Stimulated activated naive CD8-positive, alpha-beta T cell treated with anti-CD3 and anti-CD28 coated beads, Interleukin-15, Interleukin-2, amounts not matched to agents 100 ng/mL and 50 ng/mL, for 24 hours (primary cell): ENCODE results near the gene WFDC8.
"Not testable (repeated sequence)": the region's sequence is repeated elsewhere in the genome, so short reads cannot be mapped to it uniquely, and the experiment has no call there.

ENCODE experiments used
- H3K27ac Mint-ChIP-seq: one replicate; pipeline ENCODE4 v1.8.0; 2021; ENCODE audit warnings: mild to moderate bottlenecking, mixed read lengths
- H3K27me3 Mint-ChIP-seq: one replicate; pipeline ENCODE4 v1.8.0; 2021; ENCODE audit warnings: mixed read lengths
- H3K36me3 Mint-ChIP-seq: one replicate; pipeline ENCODE4 v1.8.0; 2021; ENCODE audit warnings: low read depth, mixed read lengths
- H3K4me1 Mint-ChIP-seq: one replicate; pipeline ENCODE4 v1.8.0; 2021; ENCODE audit warnings: low read depth, mixed read lengths
- H3K4me3 Mint-ChIP-seq: one replicate; pipeline ENCODE4 v1.8.0; 2021; ENCODE audit warnings: mild to moderate bottlenecking, mixed read lengths
- H3K9me3 Mint-ChIP-seq: one replicate; pipeline ENCODE4 v1.8.0; 2021; ENCODE audit warnings: mixed read lengths

Gene WFDC8

GRCh38 chr20:45578231-45578630 is 853 bp downstream of the WFDC8 start:
- no peak overlapping the region for H3K27ac Mint-ChIP-seq
- H3K9me3 Mint-ChIP-seq, result no peaks in the 10 kb centered on the region
- H3K4me3 Mint-ChIP-seq, result no peak overlapping the region
- peaks cover 34% of the 10 kb centered on the region for H3K27me3 Mint-ChIP-seq
- H3K4me1 Mint-ChIP-seq, result no peaks in the 10 kb centered on the region
- no peaks in the 10 kb centered on the region for H3K36me3 Mint-ChIP-seq

DNA sequence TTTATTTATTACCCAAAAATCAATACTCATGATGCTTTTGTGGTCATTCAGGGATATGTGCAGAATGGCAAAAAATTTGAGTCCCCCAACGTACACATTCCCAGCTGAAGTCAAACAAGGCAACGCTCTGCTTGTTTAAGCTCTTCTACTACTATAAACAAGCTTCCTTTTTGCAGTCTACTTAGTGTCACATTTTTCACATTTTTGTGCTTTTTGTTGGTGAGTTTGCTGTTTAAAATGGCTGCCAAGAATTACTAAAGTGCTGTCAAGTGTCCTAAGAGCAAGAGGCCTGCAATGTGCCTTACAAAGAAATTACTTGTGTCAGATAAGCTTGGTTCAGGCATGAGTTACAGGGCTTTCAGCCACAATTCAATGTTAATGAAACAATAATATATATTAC is 2.1 kb downstream of the WFDC8 start:
- Mint-ChIP-seq H3K9me3 (no peaks in the 10 kb centered on the region), H3K36me3 (no peaks in the 10 kb centered on the region), H3K27ac (no peak overlapping the region), H3K27me3 (peaks cover 37% of the 10 kb centered on the region), H3K4me3 (no peak overlapping the region), H3K4me1 (no peaks in the 10 kb centered on the region)

DNA sequence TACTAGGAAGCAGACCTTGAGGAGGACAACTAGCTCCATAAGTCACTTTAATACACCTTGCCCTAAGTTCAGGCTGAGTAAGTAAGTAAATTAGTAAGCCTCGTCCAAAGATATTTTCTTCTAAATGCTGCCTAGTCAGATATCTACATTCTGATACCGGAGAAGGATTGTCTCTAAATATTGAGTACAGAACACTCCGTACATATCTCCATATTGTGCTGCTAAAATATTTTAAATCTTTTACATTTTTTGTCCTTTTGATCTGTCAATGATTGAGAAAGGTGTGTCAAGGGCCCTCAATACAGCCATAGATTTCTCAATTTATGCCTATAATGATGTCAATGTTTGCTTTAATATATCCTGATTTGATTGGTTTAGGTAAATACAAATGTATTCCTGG is 3.2 kb downstream of the WFDC8 start:
- Mint-ChIP-seq H3K36me3 (no peaks in the 10 kb centered on the region), H3K9me3 (no peaks in the 10 kb centered on the region), H3K4me3 (no peak overlapping the region)

DNA sequence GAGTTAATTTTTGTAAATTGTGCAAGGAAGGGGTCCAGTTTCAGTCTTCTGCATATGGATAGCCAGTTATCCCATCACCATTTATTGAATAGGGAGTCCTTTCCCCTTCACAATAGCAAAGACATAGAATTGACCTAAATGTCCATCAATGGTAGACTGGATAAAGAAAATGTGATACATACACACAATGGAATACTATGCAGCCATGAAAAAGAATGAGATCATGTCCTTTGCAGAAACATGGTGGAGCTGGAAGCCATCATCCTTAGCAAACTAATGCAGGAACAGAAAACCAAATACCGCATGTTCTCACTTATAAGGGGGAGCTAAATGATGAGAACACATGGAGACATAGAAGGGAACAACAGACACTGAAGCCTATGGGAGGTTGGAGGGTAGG is 9.4 kb downstream of the WFDC8 start:
- not testable (repeated sequence) for H3K4me3 Mint-ChIP-seq, H3K9me3 Mint-ChIP-seq, H3K27ac Mint-ChIP-seq, H3K4me1 Mint-ChIP-seq, H3K36me3 Mint-ChIP-seq
- H3K27me3 Mint-ChIP-seq, result peaks cover 31% of the 10 kb centered on the region

More for the DNA sequence above, 3.2 kb downstream of the WFDC8 start:
- Mint-ChIP-seq H3K27ac (no peak overlapping the region), H3K4me1 (no peaks in the 10 kb centered on the region), H3K27me3 (peaks cover 37% of the 10 kb centered on the region)

GRCh38 chr20:45564760-45565276 is 14.3 kb downstream of the WFDC8 start:
- Mint-ChIP-seq H3K27me3 (peaks cover 36% of the 10 kb centered on the region), H3K4me1 (no peaks in the 10 kb centered on the region)

GRCh38 chr20:45555198-45555597 is 23.9 kb downstream of the WFDC8 start:
- Mint-ChIP-seq H3K9me3 (peaks cover 4% of the 10 kb centered on the region), H3K27me3 (peaks cover 45% of the 10 kb centered on the region), H3K4me3 (no peak overlapping the region), H3K36me3 (no peaks in the 10 kb centered on the region), H3K4me1 (no peaks in the 10 kb centered on the region), H3K27ac (no peak overlapping the region)

More at GRCh38 chr20:45564760-45565276, 14.3 kb downstream of the WFDC8 start:
- Mint-ChIP-seq H3K27ac (no peak overlapping the region), H3K4me3 (no peak overlapping the region), H3K9me3 (no peaks in the 10 kb centered on the region), H3K36me3 (no peaks in the 10 kb centered on the region)

DNA sequence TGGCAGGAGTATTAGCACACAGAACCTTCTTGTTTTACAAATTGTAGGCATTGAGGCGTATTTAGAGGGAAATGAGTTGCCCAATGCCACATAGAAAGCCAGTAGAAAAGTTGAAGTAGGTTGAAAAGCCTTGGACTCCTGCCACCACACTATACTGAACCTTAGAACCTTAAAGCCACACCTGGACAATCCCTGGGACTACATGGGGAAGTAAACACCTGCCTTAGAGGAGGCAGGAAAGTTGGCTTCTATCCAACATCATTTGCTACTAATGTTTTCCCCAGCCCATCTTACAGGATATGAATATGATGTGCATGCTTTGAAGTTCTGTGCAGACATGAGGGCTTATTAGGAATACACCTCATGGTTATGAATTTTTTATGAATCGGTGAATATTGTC is 26.6 kb downstream of the WFDC8 start:
- Mint-ChIP-seq H3K36me3 (no peaks in the 10 kb centered on the region), H3K4me1 (no peaks in the 10 kb centered on the region), H3K9me3 (peaks cover 4% of the 10 kb centered on the region), H3K27ac (no peak overlapping the region), H3K27me3 (peaks cover 45% of the 10 kb centered on the region), H3K4me3 (no peak overlapping the region)

- H3K4me1 Mint-ChIP-seq, result no peaks in the 10 kb centered on the region
- H3K36me3 Mint-ChIP-seq, result no peaks in the 10 kb centered on the region
- H3K9me3 Mint-ChIP-seq, result peaks cover 4% of the 10 kb centered on the region
- peaks cover 41% of the 10 kb centered on the region for H3K27me3 Mint-ChIP-seq
- no peak overlapping the region for H3K27ac Mint-ChIP-seq
- H3K4me3 Mint-ChIP-seq, result no peak overlapping the region
Observed at GRCh38 chr20:45550765-45551164, 28.3 kb downstream of the WFDC8 start.

DNA sequence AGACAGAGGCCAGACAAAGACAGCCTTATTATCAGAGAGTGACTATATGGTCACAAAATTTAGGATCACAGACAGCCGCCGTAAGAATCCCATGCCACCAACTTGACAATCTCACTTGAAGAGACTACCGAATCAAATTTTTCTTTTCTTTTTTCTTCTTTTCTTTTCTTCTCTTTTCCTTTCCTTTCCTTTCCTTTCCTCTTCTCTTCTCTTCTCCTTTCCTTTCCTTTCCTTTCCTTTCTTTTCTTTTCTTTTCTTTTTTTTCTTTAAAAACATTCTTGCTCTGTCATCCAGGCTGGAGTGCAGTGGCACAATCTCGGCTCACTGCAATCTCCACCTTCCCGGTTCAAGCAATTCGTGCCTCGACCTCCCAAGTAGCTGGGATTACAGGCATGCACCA is 30.7 kb downstream of the WFDC8 start:
- Mint-ChIP-seq H3K4me3 (no peak overlapping the region), H3K27me3 (peaks cover 33% of the 10 kb centered on the region), H3K4me1 (no peaks in the 10 kb centered on the region), H3K27ac (no peak overlapping the region), H3K36me3 (no peaks in the 10 kb centered on the region), H3K9me3 (peaks cover 4% of the 10 kb centered on the region)

GRCh38 chr20:45547206-45547770 is 31.8 kb downstream of the WFDC8 start, which contains the start of gene EPPIN:
Gene EPPIN (minus strand): TSS chr20:45547401. CDS start chr20:45547357, 44 bp downstream.
- Mint-ChIP-seq H3K27me3 (peaks cover 36% of the 10 kb centered on the region), H3K36me3 (no peaks in the 10 kb centered on the region), H3K9me3 (peaks cover 4% of the 10 kb centered on the region), H3K4me3 (no peak within 1 kb of the TSS), H3K27ac (no peak within 1 kb of the TSS), H3K4me1 (no peaks in the 10 kb centered on the region)

GRCh38 chr20:45545754-45546453 is 33.2 kb downstream of the WFDC8 start:
- peaks cover 4% of the 10 kb centered on the region for H3K9me3 Mint-ChIP-seq
- H3K4me3 Mint-ChIP-seq, result no peak overlapping the region
- no peaks in the 10 kb centered on the region for H3K36me3 Mint-ChIP-seq
- H3K27me3 Mint-ChIP-seq, result peaks cover 38% of the 10 kb centered on the region
- no peak overlapping the region for H3K27ac Mint-ChIP-seq
- H3K4me1 Mint-ChIP-seq, result no peaks in the 10 kb centered on the region

DNA sequence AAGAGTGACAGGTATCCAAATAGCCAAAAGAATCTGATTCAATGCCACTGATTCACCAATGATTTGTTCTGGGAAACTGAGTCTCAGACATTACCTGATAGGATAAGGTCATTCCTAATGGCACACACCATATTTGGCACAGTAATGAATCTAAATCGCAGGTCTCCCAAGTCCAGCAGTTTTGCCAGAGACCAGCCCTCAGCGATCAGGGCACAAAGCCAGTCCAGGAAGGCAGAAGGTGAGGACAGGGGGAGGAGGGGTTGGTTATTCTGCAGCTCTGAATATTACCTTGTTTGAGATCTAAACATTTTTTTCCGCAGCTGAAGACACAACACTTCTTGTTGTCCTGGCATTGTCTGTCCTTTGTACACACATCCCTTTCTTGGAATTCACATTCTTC is 33.7 kb downstream of the WFDC8 start:
- Mint-ChIP-seq H3K27me3 (peaks cover 35% of the 10 kb centered on the region), H3K27ac (no peak overlapping the region), H3K9me3 (peaks cover 2% of the 10 kb centered on the region), H3K4me1 (no peaks in the 10 kb centered on the region), H3K4me3 (no peak overlapping the region), H3K36me3 (no peaks in the 10 kb centered on the region)

- Mint-ChIP-seq H3K9me3 (no peaks in the 10 kb centered on the region), H3K27ac (no peak within 1 kb of the TSS), H3K4me3 (no peak within 1 kb of the TSS), H3K4me1 (no peaks in the 10 kb centered on the region), H3K27me3 (peaks cover 22% of the 10 kb centered on the region), H3K36me3 (no peaks in the 10 kb centered on the region)
Observed at GRCh38 chr20:45539382-45539781, 39.7 kb downstream of the WFDC8 start, which contains the start of gene WFDC6. Gene WFDC6 (minus strand): TSS chr20:45539482. CDS start chr20:45539407, 75 bp downstream.

DNA sequence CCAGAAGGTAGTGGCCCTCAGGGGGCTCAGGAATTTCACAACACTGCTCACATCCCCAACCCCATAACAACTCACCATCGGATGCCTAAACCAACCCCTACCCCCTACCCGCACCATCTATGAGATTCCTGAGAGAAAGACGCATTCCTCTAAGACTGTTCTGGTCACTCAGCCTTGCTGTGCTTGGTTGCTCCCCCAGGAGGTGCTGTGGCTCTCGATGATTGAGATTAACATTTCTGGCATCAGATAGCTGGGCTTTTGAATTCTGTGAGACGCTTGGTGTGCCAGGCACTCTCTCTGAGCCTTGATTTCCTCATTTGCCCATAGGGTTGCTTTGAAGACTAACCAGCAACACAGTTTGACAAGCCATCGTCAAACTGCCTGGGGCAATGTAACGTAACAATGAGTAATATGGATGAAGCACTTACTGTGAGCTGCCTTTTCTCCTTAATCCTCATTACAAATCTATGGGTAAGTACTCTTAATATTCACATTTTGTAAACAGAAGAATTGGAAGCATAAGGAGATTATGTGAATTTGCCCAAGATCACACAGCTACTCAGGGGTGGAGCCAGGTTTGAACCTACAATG is 40.8 kb downstream of the WFDC8 start:
- Mint-ChIP-seq H3K4me3 (no peak overlapping the region), H3K4me1 (no peaks in the 10 kb centered on the region), H3K27me3 (peaks cover 22% of the 10 kb centered on the region), H3K36me3 (no peaks in the 10 kb centered on the region), H3K9me3 (no peaks in the 10 kb centered on the region), H3K27ac (no peak overlapping the region)

GRCh38 chr20:45527294-45527693 is 51.8 kb downstream of the WFDC8 start:
- Mint-ChIP-seq H3K4me3 (no peak overlapping the region), H3K9me3 (no peaks in the 10 kb centered on the region), H3K4me1 (no peaks in the 10 kb centered on the region), H3K27me3 (peaks cover 60% of the 10 kb centered on the region), H3K27ac (no peak overlapping the region), H3K36me3 (no peaks in the 10 kb centered on the region)
